HepG2 (cell line): Measurements from ENCODE around the gene GPC3. TPM values are rescaled to one million over a fixed set of nuclear protein-coding genes. Genes with fewer than 3 reads are reported as not detected.

Source experiments
- ATAC-seq: fragments of 200-7000 bp; cut with Tn5 transposase; 3 replicates; pipeline ENCODE4 v1.9.1; 2020; ENCODE audit warnings: mild to moderate bottlenecking, moderate library complexity
- BruUV-seq: library from RNA; stranded (reverse); fragments of 400-500 nt; replicated peaks from 2 replicates; lab custom pipeline; 2021; lab: Mats Ljungman, UMichigan
- CTCF ChIA-PET: fragments of 300-600 bp; formaldehyde crosslinking; extraction: SDS; loops from one replicate; lab custom pipeline; 2021; ENCODE audit warnings: low total read pairs, inconsistent platforms, low intra/inter-chr PET ratio; lab: Yijun Ruan, JAX
- POLR2A ChIA-PET: fragments of 350-600 bp; sonication (Branson Sonifier 250); formaldehyde crosslinking; loops from one replicate; lab custom pipeline; 2020; ENCODE audit warnings: antibody characterized with exemption, inconsistent platforms; lab: Yijun Ruan, JAX
- DNase-seq: peaks from one replicate; pipeline ENCODE4 v3.0.0-alpha.2; 2015; ENCODE audit warnings: low spot score
- FAIRE-seq: peaks from 3 replicates; lab custom pipeline; 2011; peaks lifted over from hg19 to GRCh38; lab: Jason Lieb, UNC
- H2AFZ ChIP-seq: one replicate; pipeline ENCODE4 v1.6.1; 2011; ENCODE audit warnings: low read length, inconsistent platforms
- H3K27ac ChIP-seq: fragments of 300-600 bp; 3 replicates; pipeline ENCODE4 v1.8.0; 2011; ENCODE audit warnings: mixed run types, mild to moderate bottlenecking, mixed read lengths, low read length, inconsistent platforms; ENCODE audit not compliant: insufficient read depth; ENCODE audit errors: extremely low read length
- H3K27me3 ChIP-seq, 2 experiments: fragments of 200-600 bp in 1 of 2; 2 replicates in 1 of 2; 3 replicates in 1 of 2; pipeline versions ENCODE4 v1.6.0 to v1.8.0; 2011; ENCODE audit warnings: low read length in 2 of 2, mild to moderate bottlenecking in 2 of 2, moderate library complexity in 2 of 2, inconsistent platforms in 1 of 2; ENCODE audit not compliant: insufficient read depth in 2 of 2, control insufficient read depth in 1 of 2
- H3K36me3 ChIP-seq, 2 experiments: fragments of 200-600 bp in 1 of 2; replicated peaks in 1 of 2; 2 replicates in 1 of 2; 3 replicates in 1 of 2; pipeline versions ENCODE4 v1.5.1 to v1.8.0; 2011; ENCODE audit warnings: low read length in 2 of 2, inconsistent platforms in 1 of 2; ENCODE audit not compliant: insufficient read depth in 2 of 2, control insufficient read depth in 1 of 2
- H3K4me1 ChIP-seq: 2 replicates; pipeline ENCODE4 v1.5.1; 2012; ENCODE audit warnings: low read length, inconsistent platforms; ENCODE audit not compliant: insufficient read depth
- H3K4me2 ChIP-seq: 2 replicates; pipeline ENCODE4 v1.6.0; 2011; ENCODE audit warnings: low read depth, low read length, inconsistent platforms
- H3K4me3 ChIP-seq, 3 experiments: fragments of 200-600 bp in 1 of 3; sonication (generic), shearing (Covaris generic) in 1 of 3; replicated peaks in 1 of 3; 2 replicates each; pipeline ENCODE4 v1.5.1; 2011 to 2016; ENCODE audit warnings: low read length in 3 of 3, inconsistent platforms in 2 of 3, low read depth in 2 of 3, mild to moderate bottlenecking in 2 of 3, control low read depth in 1 of 3, mixed read lengths in 1 of 3; ENCODE audit not compliant: insufficient read depth in 1 of 3
- H3K79me2 ChIP-seq: one replicate; pipeline ENCODE4 v1.6.1; 2011; ENCODE audit warnings: low read length, inconsistent platforms; ENCODE audit not compliant: insufficient read depth
- H3K9ac ChIP-seq: 2 replicates; pipeline ENCODE4 v1.6.0; 2011; ENCODE audit warnings: mild to moderate bottlenecking, low read depth, low read length, inconsistent platforms; ENCODE audit not compliant: insufficient read depth
- H3K9me3 ChIP-seq: 2 replicates; pipeline ENCODE4 v1.5.1; 2012; ENCODE audit warnings: mild to moderate bottlenecking, low read length
- H4K20me1 ChIP-seq: 2 replicates; pipeline ENCODE4 v1.6.0; 2011; ENCODE audit warnings: inconsistent platforms, mild to moderate bottlenecking, low read length, moderate library complexity; ENCODE audit not compliant: insufficient read depth
- ATRX ChIP-seq: sonication (generic); formaldehyde crosslinking; IDR thresholded peaks from 2 replicates; pipeline ENCODE4 v1.4.0; 2020; ENCODE audit warnings: missing genetic modification reagents, borderline replicate concordance
- CEBPB ChIP-seq: IDR thresholded peaks from 2 replicates; pipeline ENCODE4 v1.6.1; 2011; ENCODE audit warnings: low read depth, low read length, improper control_type of control experiment, borderline replicate concordance
- CEBPG ChIP-seq: IDR thresholded peaks from 2 replicates; pipeline ENCODE4 v1.6.1; 2016
- FIP1L1 ChIP-seq: fragments of 200-400 bp; formaldehyde crosslinking; IDR thresholded peaks from 2 replicates; pipeline ENCODE4 v1.6.1; 2018; ENCODE audit warnings: low read depth, mild to moderate bottlenecking, low read length, moderate library complexity, borderline replicate concordance; ENCODE audit not compliant: insufficient read depth
- FOXA3 ChIP-seq: IDR thresholded peaks from 2 replicates; pipeline ENCODE4 v1.6.1; 2016; ENCODE audit warnings: missing genetic modification reagents, missing compliant biosample characterization
- HNF1A ChIP-seq, 2 experiments: sonication (generic) in 1 of 2; formaldehyde crosslinking in 1 of 2; IDR thresholded peaks; 2 replicates each; pipeline versions ENCODE4 v1.4.0 to v1.6.1; 2016 to 2020; ENCODE audit warnings: borderline replicate concordance in 1 of 2, low read depth in 1 of 2, mild to moderate bottlenecking in 1 of 2, missing genetic modification reagents in 1 of 2
- HOXA7 ChIP-seq: sonication (generic); formaldehyde crosslinking; IDR thresholded peaks from 2 replicates; pipeline ENCODE4 v1.8.1; 2022; ENCODE audit warnings: mild to moderate bottlenecking, missing genetic modification reagents, moderate library complexity
- KMT2B ChIP-seq: IDR thresholded peaks from 2 replicates; pipeline ENCODE4 v1.6.1; 2016; ENCODE audit warnings: missing genetic modification reagents, missing compliant biosample characterization
- MXD3 ChIP-seq: IDR thresholded peaks from 2 replicates; pipeline ENCODE4 v1.6.1; 2016; ENCODE audit warnings: mild to moderate bottlenecking, missing biosample characterization, missing genetic modification reagents
- MXI1 ChIP-seq: IDR thresholded peaks from 3 replicates; pipeline ENCODE4 v1.6.1; 2012; ENCODE audit warnings: low read depth, low read length, inconsistent platforms, borderline replicate concordance
- NCOA2 ChIP-seq: sonication (generic); formaldehyde crosslinking; IDR thresholded peaks from 2 replicates; pipeline ENCODE4 v1.8.0; 2022; ENCODE audit warnings: inconsistent platforms
- POLR2AphosphoS5 ChIP-seq: IDR thresholded peaks from 2 replicates; pipeline ENCODE4 v1.6.1; 2012; ENCODE audit warnings: low read depth, low read length
- RBM22 ChIP-seq: fragments of 200-400 bp; formaldehyde crosslinking; optimal IDR thresholded peaks from 2 replicates; pipeline ENCODE3; 2017; ENCODE audit warnings: mild to moderate bottlenecking, low read length, moderate library complexity
- SUZ12 ChIP-seq: fragments of 150-350 bp; IDR thresholded peaks from 2 replicates; pipeline ENCODE4 v1.6.1; 2014; ENCODE audit warnings: low read depth, low read length
- ZNF564 ChIP-seq: sonication (generic); formaldehyde crosslinking; IDR thresholded peaks from 2 replicates; pipeline ENCODE4 v1.8.1; 2023; ENCODE audit warnings: mild to moderate bottlenecking, missing genetic modification reagents
- ZNF7 ChIP-seq: IDR thresholded peaks from 2 replicates; pipeline ENCODE4 v1.6.1; 2016; ENCODE audit warnings: missing biosample characterization, missing genetic modification reagents
- WGBS: methylation state at CpG from one replicate; pipeline ENCODE4 v1.1.6; 2017; ENCODE audit warnings: low lambda C conversion rate; 5-methylcytosine and 5-hydroxymethylcytosine counted together
- in situ Hi-C: cut with HindIII; loops from 2 replicates; pipeline ENCODE4 v1.10.0; 2017; ENCODE audit warnings: low pct_unique_long_range_greater_than_20kb; ENCODE audit not compliant: extremely low pct_ligation_motif_present
- intact Hi-C: fragments of 100-400 bp; cut with micrococcal nuclease; formaldehyde crosslinking; loops from one replicate; pipeline ENCODE4 v1.10.0; 2022; ENCODE audit not compliant: unreplicated experiment
- polyA plus RNA-seq, 8 experiments: library from polyadenylated mRNA; depleted of rRNA in 3 of 8; stranded (reverse) in 7 of 8; unstranded in 1 of 8; fragments of >200 nt; fragmentation: Illumina TruSeq in 4 of 8; extraction: Trizol in 4 of 8; gene quantifications; 2 replicates each; pipeline versions ENCODE4 v1.2.1 to v1.2.3, GENCODE V29; 2011 to 2016; ENCODE audit warnings: low read depth in 4 of 8, missing spikeins in 1 of 8, mixed read lengths in 1 of 8; ENCODE audit not compliant: insufficient read depth in 1 of 8
- total RNA-seq, 5 experiments: library from RNA; depleted of rRNA; stranded (reverse); fragments of >200 nt; fragmentation: Illumina TruSeq; extraction: Trizol; gene quantifications; 2 replicates each; pipeline ENCODE4 v1.2.3, GENCODE V29; 2016; ENCODE audit warnings: low read depth in 1 of 5

The GPC3 gene
- total and polyA plus RNA-seq, 2 of the 13 experiments (the other 11 are each of a cell fraction or from before 2014, with no cell fraction given), result 1,799 to 3,263 TPM

- no peak for TF ChIP-seq MXD3
- no peak for TF ChIP-seq SUZ12
- TF ChIP-seq FIP1L1, result no peak
- no peak for TF ChIP-seq ATRX (CRISPR knock-in tag)
- no peak for TF ChIP-seq ZNF7
- TF ChIP-seq POLR2AphosphoS5, result peak; percentile 19; the same call in 1 of the 2 replicates
- TF ChIP-seq NCOA2 (CRISPR knock-in tag), result no peak
These were observed 26.3 kb downstream of the GPC3 start (continued) for GRCh38 chrX:133958997-133959688.

- DNase-seq, result no peak
- no peaks in the 10 kb centered on the region for H3K9me3 ChIP-seq
- H4K20me1 ChIP-seq, result peaks cover 75% of the 10 kb centered on the region
- peaks cover 90% of the 10 kb centered on the region for H3K4me1 ChIP-seq
- H3K27me3 ChIP-seq, result no peaks in the 10 kb centered on the region
- H3K4me2 ChIP-seq, result no peak overlapping the region; the same call in 1 of the 2 replicates
- 83% methylated on average over 1 of the region's 1 CpG for WGBS
- in situ Hi-C loops (no loop called here), intact Hi-C loops (no loop called here)
- H3K27ac ChIP-seq, result no peak overlapping the region
- no peak overlapping the region for H3K9ac ChIP-seq
- no peak for ATAC-seq
- H3K4me3 ChIP-seq, result no peak overlapping the region
- peaks cover 5 to 31% of the 10 kb centered on the region in 2 experiments for H3K36me3 ChIP-seq
- POLR2A ChIA-PET, result no interaction called here
- TF ChIP-seq CEBPG (CRISPR knock-in tag) (peak; percentile 62), KMT2B (no peak), CEBPB (peak; percentile 59; the same call in 1 of the 2 replicates), HNF1A (IDR thresholded peaks at IDR 0.05; ENCODE audit: low read depth) (peak; percentile 52; the same call in 1 of the 2 replicates), HNF1A (CRISPR knock-in tag; IDR thresholded peaks at IDR 0.05; ENCODE audit: borderline replicate concordance) (no peak), RBM22 (peak; percentile 98), FOXA3 (CRISPR knock-in tag) (0 out of 2 replicates have a peak, but pooled peaks have one; percentile 27), HOXA7 (no peak), ZNF564 (CRISPR knock-in tag) (no peak), MXI1 (no peak)
- peaks cover 95% of the 10 kb centered on the region for H3K79me2 ChIP-seq
- H2AFZ ChIP-seq, result no peak overlapping the region
- CTCF ChIA-PET, result no interaction called here
- FAIRE-seq, result no peak
- BruUV-seq, result no TSS peak
These were observed 28.6 kb downstream of the GPC3 start for GRCh38 chrX:133956570-133957340.
